HL-60 (cell line): Measurements from ENCODE around the gene CTAGE1.

ENCODE experiments used
- DNase-seq, 2 experiments: peaks; one replicate each; pipeline ENCODE4 v3.0.0-alpha.2; 2010 to 2020; ENCODE audit warnings: low read depth in 1 of 2, low spot score in 1 of 2
- H3K27ac ChIP-seq: fragments of 250-450 bp; sonication (Bioruptor Pico); replicated peaks from 2 replicates; pipeline ENCODE4 v1.5.1; 2020; ENCODE audit warnings: mild to moderate bottlenecking, moderate library complexity
- H3K27me3 ChIP-seq: fragments of 250-450 bp; sonication (Bioruptor Pico); 2 replicates; pipeline ENCODE4 v1.5.1; 2021; ENCODE audit warnings: mild to moderate bottlenecking, moderate library complexity; ENCODE audit not compliant: insufficient read depth, poor library complexity, severe bottlenecking
- H3K4me3 ChIP-seq: replicated peaks from 2 replicates; pipeline ENCODE4 v1.5.1; 2011; ENCODE audit warnings: mild to moderate bottlenecking, control low read depth, low read length; ENCODE audit not compliant: insufficient read depth
- CTCF ChIP-seq: IDR thresholded peaks from one replicate; pipeline ENCODE4 v1.5.1; 2011; ENCODE audit warnings: low read length, control low read depth, inconsistent platforms; ENCODE audit not compliant: insufficient read depth
- GABPA ChIP-seq: IDR thresholded peaks from 2 replicates; pipeline ENCODE4 v1.6.1; 2012; ENCODE audit warnings: low read depth
- POLR2AphosphoS5 ChIP-seq: IDR thresholded peaks from 2 replicates; pipeline ENCODE4 v1.6.1; 2012; ENCODE audit warnings: low read depth
- REST ChIP-seq: IDR thresholded peaks from 2 replicates; pipeline ENCODE4 v1.6.1; 2012; ENCODE audit warnings: low read depth; ENCODE audit not compliant: insufficient replicate concordance
- SPI1 ChIP-seq: IDR thresholded peaks from 2 replicates; pipeline ENCODE4 v1.6.1; 2012; ENCODE audit warnings: low read depth, mild to moderate bottlenecking, borderline replicate concordance

The CTAGE1 gene

GRCh38 chr18:22448238-22448637 is 30.5 kb upstream of the CTAGE1 start:
- Histone ChIP-seq H3K4me3 (no peak overlapping the region), H3K27ac (no peak overlapping the region), H3K27me3 (no peaks in the 10 kb centered on the region)
- no peak for DNase-seq
- TF ChIP-seq GABPA (no peak), CTCF (no peak), SPI1 (no peak), REST (no peak), POLR2AphosphoS5 (no peak)

- H3K27ac ChIP-seq, result no peak overlapping the region
- no peak for TF ChIP-seq CTCF
- TF ChIP-seq POLR2AphosphoS5, result no peak
- no peak for TF ChIP-seq REST
- no peak for TF ChIP-seq SPI1
- no peak for TF ChIP-seq GABPA
- no peaks in the 10 kb centered on the region for H3K27me3 ChIP-seq
- DNase-seq, result no peak
- no peak overlapping the region for H3K4me3 ChIP-seq
Measured at GRCh38 chr18:22447792-22448191, 30.1 kb upstream of the CTAGE1 start.

GRCh38 chr18:22446911-22447310 is 29.2 kb upstream of the CTAGE1 start:
- no peaks in the 10 kb centered on the region for H3K27me3 ChIP-seq
- no peak overlapping the region for H3K27ac ChIP-seq
- no peak for DNase-seq
- TF ChIP-seq SPI1 (no peak), POLR2AphosphoS5 (no peak), REST (no peak), GABPA (no peak), CTCF (no peak)
- H3K4me3 ChIP-seq, result no peak overlapping the region
